Duodenal mucosa (tissue), 2 donors: ENCODE data around the gene EGR1.

Source experiments
- H3K27ac ChIP-seq: one replicate; pipeline ENCODE4 v1.7.0; 2013; ENCODE audit warnings: low read depth, low read length
- H3K27me3 ChIP-seq, 2 donors: one replicate each; pipeline ENCODE4 v1.7.0; 2013; ENCODE audit warnings: low read length in 2 of 2, control low read depth in 1 of 2; ENCODE audit not compliant: insufficient read depth in 2 of 2, control insufficient read depth in 1 of 2
- H3K36me3 ChIP-seq, 2 donors: one replicate each; pipeline ENCODE4 v1.7.0; 2013; ENCODE audit warnings: low read length in 2 of 2, control low read depth in 1 of 2; ENCODE audit not compliant: insufficient read depth in 2 of 2, control insufficient read depth in 1 of 2
- H3K4me1 ChIP-seq, 2 donors: one replicate each; pipeline ENCODE4 v1.7.0; 2013; ENCODE audit warnings: low read length in 2 of 2, control low read depth in 1 of 2; ENCODE audit not compliant: insufficient read depth in 2 of 2, control insufficient read depth in 1 of 2
- H3K4me3 ChIP-seq, 2 donors: one replicate each; pipeline ENCODE4 v1.7.0; 2013; ENCODE audit warnings: low read length in 2 of 2, low read depth in 1 of 2
- H3K9ac ChIP-seq, 2 donors: one replicate each; pipeline ENCODE4 v1.7.0; 2013; ENCODE audit warnings: low read length in 2 of 2, low read depth in 1 of 2
- H3K9me3 ChIP-seq, 2 donors: one replicate each; pipeline ENCODE4 v1.7.0; 2013; ENCODE audit warnings: low read length in 2 of 2, control low read depth in 1 of 2; ENCODE audit not compliant: control insufficient read depth in 1 of 2

EGR1 gene

DNA sequence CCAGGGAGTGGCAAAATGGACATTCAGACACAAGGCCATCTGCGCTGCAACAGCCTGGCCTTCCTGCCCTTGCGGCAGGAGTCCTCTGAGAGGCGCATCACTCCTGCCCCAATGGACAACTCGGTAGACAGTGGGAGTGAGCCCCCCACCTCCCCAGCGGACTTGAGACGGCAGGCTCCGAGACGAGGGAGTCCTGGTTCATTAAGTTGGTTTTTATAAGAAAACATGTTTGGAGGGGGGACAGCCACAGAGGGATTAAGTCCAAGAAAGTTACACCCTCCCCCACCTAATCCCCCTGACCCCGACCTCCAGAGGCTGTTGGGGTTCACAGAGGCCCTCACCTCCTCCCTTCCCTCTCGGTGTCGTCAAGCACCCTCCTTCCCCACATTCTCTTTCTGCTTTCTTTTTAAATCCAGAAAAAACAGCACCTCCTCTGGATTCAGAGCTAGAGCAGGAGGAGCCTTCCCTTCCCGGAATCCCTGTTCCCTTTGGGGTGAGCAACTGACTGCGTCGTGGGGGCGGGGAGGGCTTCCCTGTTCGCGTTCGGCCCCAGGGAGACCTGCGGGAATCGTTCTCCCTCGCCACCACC lies 1.8 kb upstream of the EGR1 start:
- Histone ChIP-seq H3K36me3 (peaks cover 0 to 10% of the 10 kb centered on the region in 2 donors), H3K4me1 (peaks cover 13 to 39% of the 10 kb centered on the region in 2 donors)

DNA sequence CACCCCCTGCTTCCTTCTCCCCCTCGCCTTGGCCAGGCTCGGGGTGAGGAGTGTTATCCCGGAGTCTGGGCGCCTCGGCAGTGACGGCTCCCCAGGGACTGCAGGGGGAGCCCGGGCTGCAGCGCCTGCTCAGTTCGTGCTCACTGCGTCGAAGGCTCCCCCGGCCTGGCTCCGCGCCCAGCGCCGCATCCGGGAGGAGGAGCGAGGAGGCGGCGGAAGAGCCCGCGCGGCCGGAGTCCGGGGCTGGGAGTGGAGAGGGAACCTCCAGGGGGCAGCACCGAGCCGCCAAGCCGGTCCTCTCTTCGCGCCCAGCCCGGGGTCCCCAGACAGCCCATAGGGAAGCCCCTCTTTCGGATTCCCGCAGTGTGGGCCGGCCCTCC lies 1.3 kb upstream of the EGR1 start:
- Histone ChIP-seq H3K9me3 (no peaks in the 10 kb centered on the region), H3K36me3 (peaks cover 0 to 10% of the 10 kb centered on the region in 2 donors), H3K4me3 (peak overlapping the region; percentile 80 to 84), H3K9ac (peak overlapping the region; percentile 94 to 96), H3K4me1 (peaks cover 13 to 35% of the 10 kb centered on the region in 2 donors), H3K27me3 (no peaks in the 10 kb centered on the region), H3K27ac (peak overlapping the region; percentile 98)

More for the DNA sequence above, 1.8 kb upstream of the EGR1 start:
- H3K9me3 ChIP-seq = no peaks in the 10 kb centered on the region
- H3K27ac ChIP-seq = peak overlapping the region; percentile 98
- no peaks in the 10 kb centered on the region for H3K27me3 ChIP-seq
- peak overlapping the region; percentile 88 to 94 for H3K9ac ChIP-seq
- H3K4me3 ChIP-seq = peak overlapping the region; percentile 80 to 84

DNA sequence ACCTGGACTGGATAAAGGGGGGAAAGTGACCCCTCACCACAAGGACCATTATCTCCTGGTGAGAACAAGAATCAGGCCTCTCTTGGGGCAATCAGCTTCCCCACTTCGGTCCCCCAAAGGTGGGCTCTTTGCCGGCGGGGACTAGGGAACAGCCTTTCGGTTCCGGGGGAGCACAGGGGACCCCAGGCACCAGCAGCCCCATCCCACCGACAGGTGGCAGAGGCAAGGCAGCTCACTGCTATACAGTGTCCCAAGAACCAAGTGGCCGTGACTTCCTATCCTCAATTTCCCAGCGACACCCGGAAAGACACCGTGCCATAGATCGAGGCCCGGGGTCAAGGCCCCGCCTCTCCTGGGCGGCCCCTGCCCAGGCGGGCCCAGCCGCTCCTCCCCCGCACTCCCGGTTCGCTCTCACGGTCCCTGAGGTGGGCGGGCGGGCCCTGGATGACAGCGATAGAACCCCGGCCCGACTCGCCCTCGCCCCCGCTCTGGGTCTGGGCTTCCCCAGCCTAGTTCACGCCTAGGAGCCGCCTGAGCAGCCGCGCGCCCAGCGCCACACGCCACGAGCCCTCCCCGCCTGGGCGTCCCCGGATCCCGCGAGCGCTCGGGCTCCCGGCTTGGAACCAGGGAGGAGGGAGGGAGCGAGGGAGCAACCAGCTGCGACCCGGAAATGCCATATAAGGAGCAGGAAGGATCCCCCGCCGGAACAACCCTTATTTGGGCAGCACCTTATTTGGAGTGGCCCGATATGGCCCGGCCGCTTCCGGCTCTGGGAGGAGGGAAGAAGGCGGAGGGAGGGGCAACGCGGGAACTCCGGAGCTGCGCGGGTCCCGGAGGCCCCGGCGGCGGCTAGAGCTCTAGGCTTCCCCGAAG lies 655 bp upstream of the EGR1 start:
- Histone ChIP-seq H3K4me1 (peaks cover 13 to 29% of the 10 kb centered on the region in 2 donors), H3K4me3 (peak overlapping the region; percentile 80 to 84), H3K9me3 (no peaks in the 10 kb centered on the region), H3K27ac (peak overlapping the region; percentile 98), H3K27me3 (no peaks in the 10 kb centered on the region), H3K36me3 (peaks cover 0 to 10% of the 10 kb centered on the region in 2 donors), H3K9ac (peak overlapping the region; percentile 94 to 96)

DNA sequence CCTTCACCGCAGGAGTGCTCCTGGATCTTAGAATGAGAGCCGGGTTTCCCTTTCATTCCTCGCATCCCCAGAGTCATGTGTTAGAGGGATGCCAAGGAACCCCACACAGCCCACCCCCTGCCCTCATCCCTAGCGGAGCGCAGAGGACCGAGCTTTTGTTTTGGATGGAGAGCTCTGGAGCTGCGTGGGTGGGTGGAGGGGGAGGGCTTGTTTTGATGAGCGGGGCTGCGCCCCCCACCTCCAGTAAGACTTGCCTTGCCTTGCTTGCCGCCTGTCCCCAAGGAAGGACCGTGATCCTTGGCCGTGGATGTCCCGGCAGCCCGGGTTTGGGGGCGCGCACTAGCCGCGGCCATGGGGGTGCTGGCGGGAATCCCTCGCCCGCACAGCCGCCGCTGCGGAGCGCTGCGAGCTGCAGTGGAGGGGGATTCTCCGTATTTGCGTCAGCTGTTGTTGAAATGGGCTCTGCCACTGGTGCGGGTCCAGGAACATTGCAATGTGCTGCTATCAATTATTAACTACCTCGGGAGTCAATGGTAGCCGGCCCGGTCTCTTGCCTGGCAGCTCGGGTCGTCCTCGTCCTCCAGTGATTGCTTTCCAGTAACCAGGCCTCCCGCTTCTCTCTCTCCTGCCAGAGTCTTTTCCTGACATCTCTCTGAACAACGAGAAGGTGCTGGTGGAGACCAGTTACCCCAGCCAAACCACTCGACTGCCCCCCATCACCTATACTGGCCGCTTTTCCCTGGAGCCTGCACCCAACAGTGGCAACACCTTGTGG lies 1.0 kb downstream of the EGR1 start:
- H3K36me3 ChIP-seq = peaks cover 0 to 10% of the 10 kb centered on the region in 2 donors
- H3K9ac ChIP-seq = peak overlapping the region; percentile 67 to 74
- H3K27me3 ChIP-seq = no peaks in the 10 kb centered on the region
- H3K27ac ChIP-seq = no peak overlapping the region
- no peaks in the 10 kb centered on the region for H3K9me3 ChIP-seq
- peak overlapping the region; percentile 80 to 84 for H3K4me3 ChIP-seq
- H3K4me1 ChIP-seq = peaks cover 12 to 27% of the 10 kb centered on the region in 2 donors

DNA sequence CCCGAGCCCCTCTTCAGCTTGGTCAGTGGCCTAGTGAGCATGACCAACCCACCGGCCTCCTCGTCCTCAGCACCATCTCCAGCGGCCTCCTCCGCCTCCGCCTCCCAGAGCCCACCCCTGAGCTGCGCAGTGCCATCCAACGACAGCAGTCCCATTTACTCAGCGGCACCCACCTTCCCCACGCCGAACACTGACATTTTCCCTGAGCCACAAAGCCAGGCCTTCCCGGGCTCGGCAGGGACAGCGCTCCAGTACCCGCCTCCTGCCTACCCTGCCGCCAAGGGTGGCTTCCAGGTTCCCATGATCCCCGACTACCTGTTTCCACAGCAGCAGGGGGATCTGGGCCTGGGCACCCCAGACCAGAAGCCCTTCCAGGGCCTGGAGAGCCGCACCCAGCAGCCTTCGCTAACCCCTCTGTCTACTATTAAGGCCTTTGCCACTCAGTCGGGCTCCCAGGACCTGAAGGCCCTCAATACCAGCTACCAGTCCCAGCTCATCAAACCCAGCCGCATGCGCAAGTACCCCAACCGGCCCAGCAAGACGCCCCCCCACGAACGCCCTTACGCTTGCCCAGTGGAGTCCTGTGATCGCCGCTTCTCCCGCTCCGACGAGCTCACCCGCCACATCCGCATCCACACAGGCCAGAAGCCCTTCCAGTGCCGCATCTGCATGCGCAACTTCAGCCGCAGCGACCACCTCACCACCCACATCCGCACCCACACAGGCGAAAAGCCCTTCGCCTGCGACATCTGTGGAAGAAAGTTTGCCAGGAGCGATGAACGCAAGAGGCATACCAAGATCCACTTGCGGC lies 1.8 kb downstream of the EGR1 start:
- no peaks in the 10 kb centered on the region for H3K9me3 ChIP-seq
- peak overlapping the region; percentile 80 to 84 for H3K4me3 ChIP-seq
- peaks cover 0 to 10% of the 10 kb centered on the region in 2 donors for H3K36me3 ChIP-seq
- H3K4me1 ChIP-seq = peaks cover 8 to 27% of the 10 kb centered on the region in 2 donors
- no peak overlapping the region for H3K27ac ChIP-seq
- peak overlapping the region; percentile 67 to 74 for H3K9ac ChIP-seq
- H3K27me3 ChIP-seq = no peaks in the 10 kb centered on the region

DNA sequence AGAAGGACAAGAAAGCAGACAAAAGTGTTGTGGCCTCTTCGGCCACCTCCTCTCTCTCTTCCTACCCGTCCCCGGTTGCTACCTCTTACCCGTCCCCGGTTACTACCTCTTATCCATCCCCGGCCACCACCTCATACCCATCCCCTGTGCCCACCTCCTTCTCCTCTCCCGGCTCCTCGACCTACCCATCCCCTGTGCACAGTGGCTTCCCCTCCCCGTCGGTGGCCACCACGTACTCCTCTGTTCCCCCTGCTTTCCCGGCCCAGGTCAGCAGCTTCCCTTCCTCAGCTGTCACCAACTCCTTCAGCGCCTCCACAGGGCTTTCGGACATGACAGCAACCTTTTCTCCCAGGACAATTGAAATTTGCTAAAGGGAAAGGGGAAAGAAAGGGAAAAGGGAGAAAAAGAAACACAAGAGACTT lies 2.4 kb downstream of the EGR1 start:
- H3K9ac ChIP-seq = no peak overlapping the region
- peaks cover 8 to 27% of the 10 kb centered on the region in 2 donors for H3K4me1 ChIP-seq
- no peak overlapping the region for H3K27ac ChIP-seq
- peaks cover 0 to 10% of the 10 kb centered on the region in 2 donors for H3K36me3 ChIP-seq
- no peaks in the 10 kb centered on the region for H3K27me3 ChIP-seq
- H3K9me3 ChIP-seq = no peaks in the 10 kb centered on the region
- peak overlapping the region; percentile 80 to 84 for H3K4me3 ChIP-seq

DNA sequence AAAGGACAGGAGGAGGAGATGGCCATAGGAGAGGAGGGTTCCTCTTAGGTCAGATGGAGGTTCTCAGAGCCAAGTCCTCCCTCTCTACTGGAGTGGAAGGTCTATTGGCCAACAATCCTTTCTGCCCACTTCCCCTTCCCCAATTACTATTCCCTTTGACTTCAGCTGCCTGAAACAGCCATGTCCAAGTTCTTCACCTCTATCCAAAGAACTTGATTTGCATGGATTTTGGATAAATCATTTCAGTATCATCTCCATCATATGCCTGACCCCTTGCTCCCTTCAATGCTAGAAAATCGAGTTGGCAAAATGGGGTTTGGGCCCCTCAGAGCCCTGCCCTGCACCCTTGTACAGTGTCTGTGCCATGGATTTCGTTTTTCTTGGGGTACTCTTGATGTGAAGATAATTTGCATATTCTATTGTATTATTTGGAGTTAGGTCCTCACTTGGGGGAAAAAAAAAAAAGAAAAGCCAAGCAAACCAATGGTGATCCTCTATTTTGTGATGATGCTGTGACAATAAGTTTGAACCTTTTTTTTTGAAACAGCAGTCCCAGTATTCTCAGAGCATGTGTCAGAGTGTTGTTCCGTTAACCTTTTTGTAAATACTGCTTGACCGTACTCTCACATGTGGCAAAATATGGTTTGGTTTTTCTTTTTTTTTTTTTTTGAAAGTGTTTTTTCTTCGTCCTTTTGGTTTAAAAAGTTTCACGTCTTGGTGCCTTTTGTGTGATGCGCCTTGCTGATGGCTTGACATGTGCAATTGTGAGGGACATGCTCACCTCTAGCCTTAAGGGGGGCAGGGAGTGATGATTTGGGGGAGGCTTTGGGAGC lies 3.1 kb downstream of the EGR1 start:
- no peaks in the 10 kb centered on the region for H3K9me3 ChIP-seq
- H3K4me3 ChIP-seq = peak overlapping the region in 1 of 2 donors; percentile 84
- H3K4me1 ChIP-seq = peaks cover 8 to 24% of the 10 kb centered on the region in 2 donors
- no peak overlapping the region for H3K9ac ChIP-seq
- H3K36me3 ChIP-seq = peaks cover 0 to 10% of the 10 kb centered on the region in 2 donors
- H3K27ac ChIP-seq = no peak overlapping the region
- H3K27me3 ChIP-seq = no peaks in the 10 kb centered on the region

DNA sequence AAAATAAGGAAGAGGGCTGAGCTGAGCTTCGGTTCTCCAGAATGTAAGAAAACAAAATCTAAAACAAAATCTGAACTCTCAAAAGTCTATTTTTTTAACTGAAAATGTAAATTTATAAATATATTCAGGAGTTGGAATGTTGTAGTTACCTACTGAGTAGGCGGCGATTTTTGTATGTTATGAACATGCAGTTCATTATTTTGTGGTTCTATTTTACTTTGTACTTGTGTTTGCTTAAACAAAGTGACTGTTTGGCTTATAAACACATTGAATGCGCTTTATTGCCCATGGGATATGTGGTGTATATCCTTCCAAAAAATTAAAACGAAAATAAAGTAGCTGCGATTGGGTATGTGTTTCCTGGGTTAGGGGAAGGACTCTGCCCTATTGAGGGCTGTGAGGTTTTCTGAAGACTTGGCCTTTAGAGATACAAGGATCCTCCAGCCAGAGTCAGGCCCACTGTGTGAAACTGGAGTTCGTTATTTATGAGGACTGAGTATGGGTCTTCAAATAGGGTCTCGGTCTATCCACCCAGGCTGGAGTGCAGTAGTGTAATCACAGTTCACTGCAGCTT lies 3.8 kb downstream of the EGR1 start:
- Histone ChIP-seq H3K4me1 (peaks cover 8 to 20% of the 10 kb centered on the region in 2 donors), H3K27ac (no peak overlapping the region), H3K4me3 (no peak overlapping the region), H3K36me3 (peaks cover 0 to 10% of the 10 kb centered on the region in 2 donors), H3K9me3 (no peaks in the 10 kb centered on the region), H3K9ac (no peak overlapping the region), H3K27me3 (no peaks in the 10 kb centered on the region)
